C4-2B (cell line): ENCODE measurements around the gene WDR53.

Source experiments
- CTCF ChIP-seq: fragments of 450-650 bp; conservative IDR thresholded peaks from 2 replicates; pipeline ENCODE4 v1.5.1; 2017; ENCODE audit warnings: mild to moderate bottlenecking
- ZFX ChIP-seq: fragments of 450-650 bp; IDR thresholded peaks from 2 replicates; pipeline ENCODE4 v1.6.1; 2017

GRCh38 chr3:196531418-196531817 lies 36.9 kb downstream of the WDR53 start:
- TF ChIP-seq CTCF (no peak), ZFX (no peak)
